Astrocyte (in vitro differentiated cells and primary cell): ENCODE data around the gene UST. TPM values are rescaled to one million over a fixed set of nuclear protein-coding genes. Genes with fewer than 3 reads are reported as not detected.
A peak's percentile ranks its signal among the peaks of the same experiment; 100 is the strongest.

ENCODE experiments used
- DNase-seq: peaks from one replicate; pipeline ENCODE4 v3.0.0-alpha.2; 2010; ENCODE audit warnings: low read depth
- FAIRE-seq: peaks from 2 replicates; lab custom pipeline; 2011; peaks lifted over from hg19 to GRCh38; lab: Jason Lieb, UNC
- H2AFZ ChIP-seq: 2 replicates; pipeline ENCODE4 v1.6.0; 2012; ENCODE audit warnings: low read depth, low read length, inconsistent platforms
- H3K27ac ChIP-seq: 2 replicates; pipeline ENCODE4 v1.5.1; 2011; ENCODE audit warnings: low read depth, low read length, inconsistent platforms
- H3K27me3 ChIP-seq: 2 replicates; pipeline ENCODE4 v1.6.0; 2011; ENCODE audit warnings: low read length, inconsistent platforms; ENCODE audit not compliant: insufficient read depth
- H3K36me3 ChIP-seq: 2 replicates; pipeline ENCODE4 v1.5.1; 2011; ENCODE audit warnings: low read length, inconsistent platforms; ENCODE audit not compliant: insufficient read depth
- H3K4me1 ChIP-seq: 2 replicates; pipeline ENCODE4 v1.5.1; 2011; ENCODE audit warnings: low read length, inconsistent platforms; ENCODE audit not compliant: insufficient read depth
- H3K4me2 ChIP-seq: 2 replicates; pipeline ENCODE4 v1.6.0; 2012; ENCODE audit warnings: low read length, inconsistent platforms
- H3K4me3 ChIP-seq: 2 replicates; pipeline ENCODE4 v1.5.1; 2011; ENCODE audit warnings: low read depth, mild to moderate bottlenecking, low read length, inconsistent platforms; ENCODE audit not compliant: insufficient read depth
- H3K79me2 ChIP-seq: 2 replicates; pipeline ENCODE4 v1.6.0; 2012; ENCODE audit warnings: mild to moderate bottlenecking, low read length, inconsistent platforms; ENCODE audit not compliant: insufficient read depth
- H3K9ac ChIP-seq: 2 replicates; pipeline ENCODE4 v1.6.0; 2012; ENCODE audit warnings: mild to moderate bottlenecking, low read length, inconsistent platforms
- H3K9me3 ChIP-seq: 2 replicates; pipeline ENCODE4 v1.5.1; 2012; ENCODE audit warnings: low read depth, mild to moderate bottlenecking, low read length, inconsistent platforms; ENCODE audit not compliant: insufficient read depth
- H4K20me1 ChIP-seq: 2 replicates; pipeline ENCODE4 v1.6.0; 2012; ENCODE audit warnings: low read length, inconsistent platforms; ENCODE audit not compliant: insufficient read depth
- H3K27ac Mint-ChIP-seq: one replicate; pipeline ENCODE4 v1.8.0; 2021; ENCODE audit warnings: mild to moderate bottlenecking, mixed read lengths; ENCODE audit not compliant: unreplicated experiment
- H3K27me3 Mint-ChIP-seq: one replicate; pipeline ENCODE4 v1.8.0; 2021; ENCODE audit warnings: low read depth, mixed read lengths; ENCODE audit not compliant: unreplicated experiment
- H3K36me3 Mint-ChIP-seq: one replicate; pipeline ENCODE4 v1.8.0; 2021; ENCODE audit warnings: low read depth, mixed read lengths; ENCODE audit not compliant: unreplicated experiment
- H3K4me1 Mint-ChIP-seq: one replicate; pipeline ENCODE4 v1.8.0; 2021; ENCODE audit warnings: low read depth, mixed read lengths; ENCODE audit not compliant: unreplicated experiment
- H3K4me3 Mint-ChIP-seq: one replicate; pipeline ENCODE4 v1.8.0; 2021; ENCODE audit warnings: mild to moderate bottlenecking, moderate library complexity, mixed read lengths; ENCODE audit not compliant: unreplicated experiment
- H3K9me3 Mint-ChIP-seq: one replicate; pipeline ENCODE4 v1.8.0; 2021; ENCODE audit warnings: mild to moderate bottlenecking, mixed read lengths; ENCODE audit not compliant: unreplicated experiment
- CTCF ChIP-seq: IDR thresholded peaks from 2 replicates; pipeline ENCODE4 v1.5.1; 2011; ENCODE audit warnings: low read depth, mild to moderate bottlenecking, inconsistent platforms, low read length, moderate library complexity; ENCODE audit not compliant: insufficient read depth
- EZH2 ChIP-seq: IDR thresholded peaks from 2 replicates; pipeline ENCODE4 v1.6.1; 2012; ENCODE audit warnings: mild to moderate bottlenecking, low read length, inconsistent platforms; ENCODE audit not compliant: insufficient read depth
- total RNA-seq: library from RNA; stranded (reverse); gene quantifications from 2 replicates; pipeline ENCODE4 v1.2.1, GENCODE V29; 2021

Gene UST
- total RNA-seq, 1 donor from 2014 or later, result 15.3 TPM

- no peak overlapping the region for H3K9ac ChIP-seq
- H3K36me3 ChIP-seq, result peaks cover 3% of the 10 kb centered on the region
- TF ChIP-seq EZH2 (no peak), CTCF (no peak)
- H3K4me3 Mint-ChIP-seq, result no peak overlapping the region
- H3K4me3 ChIP-seq, result no peak overlapping the region
- no peaks in the 10 kb centered on the region for H3K9me3 ChIP-seq
- peaks cover 29% of the 10 kb centered on the region for H3K4me1 Mint-ChIP-seq
- H3K4me1 ChIP-seq, result peaks cover 27% of the 10 kb centered on the region
- H3K27me3 Mint-ChIP-seq, result no peaks in the 10 kb centered on the region
- no peak for DNase-seq
- no peaks in the 10 kb centered on the region for H3K36me3 Mint-ChIP-seq
- no peaks in the 10 kb centered on the region for H3K27me3 ChIP-seq
- H3K79me2 ChIP-seq, result no peaks in the 10 kb centered on the region
- H4K20me1 ChIP-seq, result no peaks in the 10 kb centered on the region
- H3K27ac ChIP-seq, result no peak overlapping the region
- H3K27ac Mint-ChIP-seq, result no peak overlapping the region
- no peak overlapping the region for H3K4me2 ChIP-seq
- peaks cover 2% of the 10 kb centered on the region for H3K9me3 Mint-ChIP-seq
- FAIRE-seq, result no peak
- no peak overlapping the region for H2AFZ ChIP-seq
These were observed 269.9 kb downstream of the UST start for GRCh38 chr6:149016716-149017115.

- H3K4me3 ChIP-seq, result no peak overlapping the region
- Mint-ChIP-seq H3K27me3 (no peaks in the 10 kb centered on the region), H3K27ac (no peak overlapping the region), H3K36me3 (peaks cover 3% of the 10 kb centered on the region), H3K4me1 (peaks cover 2% of the 10 kb centered on the region), H3K4me3 (no peak overlapping the region), H3K9me3 (peaks cover 2% of the 10 kb centered on the region)
- H3K36me3 ChIP-seq, result peaks cover 3% of the 10 kb centered on the region
- DNase-seq (no peak), FAIRE-seq (no peak)
- H3K4me1 ChIP-seq, result peaks cover 5% of the 10 kb centered on the region
- no peak overlapping the region for H3K4me2 ChIP-seq
- H3K27me3 ChIP-seq, result no peaks in the 10 kb centered on the region
- no peak overlapping the region for H3K9ac ChIP-seq
- no peaks in the 10 kb centered on the region for H3K9me3 ChIP-seq
- no peaks in the 10 kb centered on the region for H4K20me1 ChIP-seq
- no peak overlapping the region for H2AFZ ChIP-seq
- TF ChIP-seq CTCF (no peak), EZH2 (no peak)
- H3K27ac ChIP-seq, result no peak overlapping the region
- no peaks in the 10 kb centered on the region for H3K79me2 ChIP-seq
These were observed 273.5 kb downstream of the UST start for GRCh38 chr6:149020319-149020718.

GRCh38 chr6:149024361-149024760, 277.5 kb downstream of the UST start:
- Histone ChIP-seq H3K4me2 (no peak overlapping the region), H3K27me3 (no peaks in the 10 kb centered on the region), H3K9ac (no peak overlapping the region), H3K9me3 (no peaks in the 10 kb centered on the region), H2AFZ (no peak overlapping the region), H3K4me3 (no peak overlapping the region), H3K27ac (no peak overlapping the region), H4K20me1 (no peaks in the 10 kb centered on the region), H3K4me1 (peaks cover 8% of the 10 kb centered on the region), H3K79me2 (no peaks in the 10 kb centered on the region), H3K36me3 (peaks cover 3% of the 10 kb centered on the region)
- H3K36me3 Mint-ChIP-seq, result peaks cover 5% of the 10 kb centered on the region
- FAIRE-seq (peak; percentile 39), DNase-seq (no peak)
- H3K4me1 Mint-ChIP-seq, result peaks cover 3% of the 10 kb centered on the region
- H3K9me3 Mint-ChIP-seq, result peaks cover 5% of the 10 kb centered on the region
- no peak overlapping the region for H3K27ac Mint-ChIP-seq
- TF ChIP-seq CTCF (no peak), EZH2 (no peak)
- no peaks in the 10 kb centered on the region for H3K27me3 Mint-ChIP-seq
- no peak overlapping the region for H3K4me3 Mint-ChIP-seq
